CD4-positive, alpha-beta T cell treated with Interleukin-4 for 1 hour (primary cell): ENCODE data around the gene WNK2.

Experiments used
- DNase-seq, 2 donors: peaks; one replicate each; pipeline ENCODE4 v3.0.0-alpha.2; 2020 to 2022

The WNK2 gene

GRCh38 chr9:93220627-93221026 lies 36.7 kb downstream of the WNK2 start:
- DNase-seq, result no peak

GRCh38 chr9:93221044-93221443 lies 37.1 kb downstream of the WNK2 start:
- no peak for DNase-seq

- no peak for DNase-seq
These were observed 38.9 kb downstream of the WNK2 start for GRCh38 chr9:93222890-93223259.

GRCh38 chr9:93223260-93224180 lies 39.6 kb downstream of the WNK2 start:
- DNase-seq, result no peak

- no peak for DNase-seq
These were observed 40.7 kb downstream of the WNK2 start for GRCh38 chr9:93224591-93224990.

GRCh38 chr9:93225417-93225816 lies 41.5 kb downstream of the WNK2 start:
- no peak for DNase-seq

- DNase-seq, result no peak
These were observed 42.0 kb downstream of the WNK2 start for GRCh38 chr9:93225892-93226291.

GRCh38 chr9:93226819-93227218 lies 42.9 kb downstream of the WNK2 start:
- DNase-seq, result no peak

GRCh38 chr9:93228030-93228429 lies 44.1 kb downstream of the WNK2 start:
- DNase-seq, result no peak

GRCh38 chr9:93228453-93228852 lies 44.5 kb downstream of the WNK2 start:
- DNase-seq, result no peak

GRCh38 chr9:93229636-93230035 lies 45.7 kb downstream of the WNK2 start:
- DNase-seq, result no peak

- DNase-seq, result no peak
These were observed 46.2 kb downstream of the WNK2 start for GRCh38 chr9:93230185-93230584.

GRCh38 chr9:93230601-93231000 lies 46.7 kb downstream of the WNK2 start:
- DNase-seq, result no peak

GRCh38 chr9:93231121-93231694 lies 47.3 kb downstream of the WNK2 start:
- peak; percentile 9 to 23 for DNase-seq

- DNase-seq, result no peak
These were observed 47.8 kb downstream of the WNK2 start for GRCh38 chr9:93231716-93232115.

- no peak for DNase-seq
These were observed 48.5 kb downstream of the WNK2 start for GRCh38 chr9:93232388-93232960.

- no peak for DNase-seq
These were observed 49.1 kb downstream of the WNK2 start for GRCh38 chr9:93233033-93233432.

- no peak for DNase-seq
These were observed 50.7 kb downstream of the WNK2 start for GRCh38 chr9:93234600-93234999.

- no peak for DNase-seq
These were observed 51.5 kb downstream of the WNK2 start for GRCh38 chr9:93235300-93235960.

- peak in 1 of 2 donors; percentile 19 for DNase-seq
These were observed 52.7 kb downstream of the WNK2 start for GRCh38 chr9:93236541-93237206.

GRCh38 chr9:93237540-93237939 lies 53.6 kb downstream of the WNK2 start:
- peak in 1 of 2 donors; percentile 24 for DNase-seq

GRCh38 chr9:93238953-93239925 lies 55.3 kb downstream of the WNK2 start:
- DNase-seq, result no peak
